GM19351 (cell line): ENCODE data around the gene PNPLA2.

Experiments used
- ATAC-seq: cut with Tn5 transposase; IDR thresholded peaks from one replicate; pipeline ENCODE4 v1.9.1; 2021; ENCODE audit warnings: mild to moderate bottlenecking, moderate library complexity; ENCODE audit not compliant: unreplicated experiment

Gene PNPLA2

DNA sequence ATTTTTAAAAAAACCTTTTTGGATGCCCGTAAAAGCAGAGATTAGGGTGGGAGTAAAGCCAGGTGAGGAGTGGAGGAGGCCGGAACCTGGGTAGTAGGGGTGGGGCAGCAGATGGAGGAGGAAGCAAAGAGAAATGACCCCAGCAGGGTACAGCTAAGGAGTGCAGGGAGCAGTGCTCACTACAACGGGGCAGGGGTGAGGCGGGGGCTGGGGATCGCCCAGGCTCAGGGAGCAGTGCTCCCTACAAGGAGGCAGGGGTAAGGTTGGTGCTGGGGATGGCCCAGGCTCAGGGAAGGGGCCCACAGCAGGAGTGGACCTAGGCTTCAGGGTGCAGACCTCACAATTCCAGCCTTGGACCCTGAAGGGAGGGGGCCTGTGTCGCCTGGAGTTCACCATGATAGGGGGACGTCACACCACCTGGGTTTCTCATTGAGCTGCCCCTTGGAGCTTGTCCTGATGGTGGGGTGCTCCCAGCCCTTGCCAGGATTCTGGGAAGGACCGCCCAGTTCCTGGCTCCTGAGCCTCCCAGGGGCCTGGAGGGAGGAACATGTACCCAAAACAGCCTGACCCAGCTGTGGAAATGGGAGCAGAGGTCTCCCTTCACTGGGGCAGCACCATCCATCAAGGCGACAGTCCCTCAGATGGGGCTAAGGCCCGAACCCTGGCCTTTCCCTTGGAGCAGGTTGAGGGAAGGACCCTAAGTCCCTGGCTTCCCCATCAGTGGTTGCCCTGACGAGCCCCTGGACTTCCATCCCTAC, 2.9 kb upstream of the PNPLA2 start:
- ATAC-seq = no peak

DNA sequence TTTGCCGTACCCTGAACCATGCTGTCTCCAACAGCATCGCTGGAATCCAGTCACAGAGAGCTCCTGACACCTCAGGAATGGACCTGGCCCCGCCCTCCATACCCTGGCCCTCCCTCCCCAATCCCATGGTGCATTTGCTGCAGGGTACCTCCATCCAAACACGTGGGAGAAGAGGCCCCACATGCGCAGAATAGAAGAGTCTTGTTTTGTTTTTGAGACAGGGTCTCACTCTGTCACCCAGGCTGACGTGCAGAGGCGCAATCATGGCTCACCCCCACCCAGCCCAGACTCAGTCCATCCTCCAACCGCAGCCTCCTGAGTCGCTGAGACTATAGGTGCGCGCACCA, 2.3 kb upstream of the PNPLA2 start:
- no peak for ATAC-seq

DNA sequence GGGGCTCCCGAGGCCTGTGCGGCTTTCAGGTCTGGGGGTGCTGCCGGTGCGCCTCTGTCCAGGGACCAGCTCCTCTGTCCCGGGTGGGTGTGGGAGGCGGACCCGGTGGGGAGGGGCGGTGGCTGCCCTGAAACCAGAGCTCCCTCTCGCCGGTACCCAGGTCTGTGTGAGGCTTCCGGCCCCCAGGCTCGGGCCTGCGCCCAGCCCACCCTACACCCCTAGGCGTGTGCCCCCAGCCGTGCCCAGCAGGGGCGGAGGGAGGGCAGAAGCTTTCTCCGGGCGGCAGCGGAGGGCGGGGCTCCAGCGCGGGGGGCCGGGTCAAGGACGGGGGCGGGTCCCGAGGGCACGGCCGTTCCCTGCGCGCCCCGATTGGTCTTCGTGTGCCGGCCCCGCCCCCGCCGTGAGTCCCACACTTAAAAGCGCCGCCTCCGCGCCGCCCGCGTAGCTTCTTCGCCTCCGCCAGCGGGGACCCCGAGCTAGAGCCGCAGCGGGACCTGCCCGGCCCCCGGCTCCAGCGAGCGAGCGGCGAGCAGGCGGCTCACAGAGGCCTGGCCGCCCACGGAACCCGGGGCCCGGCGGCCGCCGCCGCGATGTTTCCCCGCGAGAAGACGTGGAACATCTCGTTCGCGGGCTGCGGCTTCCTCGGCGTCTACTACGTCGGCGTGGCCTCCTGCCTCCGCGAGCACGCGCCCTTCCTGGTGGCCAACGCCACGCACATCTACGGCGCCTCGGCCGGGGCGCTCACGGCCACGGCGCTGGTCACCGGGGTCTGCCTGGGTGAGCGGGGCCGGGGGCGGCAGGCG, 616 bp downstream of the PNPLA2 start:
- ATAC-seq = peak; percentile 70

DNA sequence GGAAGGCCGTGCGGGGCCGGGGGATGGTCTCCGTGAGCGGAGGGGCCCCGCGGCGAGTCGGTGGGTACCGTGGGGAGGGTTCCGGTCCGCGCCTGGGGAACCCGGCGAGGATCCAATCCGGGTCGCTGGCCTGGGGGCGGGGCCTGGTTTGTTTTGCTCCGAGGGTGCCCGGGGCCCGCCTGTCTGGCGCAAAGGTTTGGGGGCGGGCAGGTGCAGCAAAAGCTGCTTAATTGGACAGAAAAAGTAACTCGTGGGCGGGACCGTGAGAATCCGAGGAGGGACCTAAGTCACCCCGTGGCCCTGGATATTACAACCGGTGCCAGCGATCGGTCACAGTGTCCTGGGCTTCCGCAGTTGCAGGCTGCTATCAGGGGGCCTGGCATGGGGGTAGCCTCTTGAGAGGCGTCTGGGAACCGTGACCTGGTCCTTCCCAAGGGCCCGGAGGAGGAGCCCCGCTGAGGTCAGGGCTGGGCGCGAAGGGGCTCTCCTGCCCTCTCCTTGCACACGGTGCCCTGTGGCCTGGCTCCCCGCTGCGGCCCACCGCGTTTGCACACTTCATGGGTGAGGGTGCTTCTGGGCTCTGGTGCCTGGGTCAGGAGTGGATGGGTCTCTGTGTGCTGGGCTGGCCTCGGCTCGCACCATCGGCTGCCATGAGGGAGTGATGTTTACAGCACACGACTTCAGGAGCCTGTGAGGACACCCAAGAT, 1.4 kb downstream of the PNPLA2 start:
- peak; percentile 68 for ATAC-seq

DNA sequence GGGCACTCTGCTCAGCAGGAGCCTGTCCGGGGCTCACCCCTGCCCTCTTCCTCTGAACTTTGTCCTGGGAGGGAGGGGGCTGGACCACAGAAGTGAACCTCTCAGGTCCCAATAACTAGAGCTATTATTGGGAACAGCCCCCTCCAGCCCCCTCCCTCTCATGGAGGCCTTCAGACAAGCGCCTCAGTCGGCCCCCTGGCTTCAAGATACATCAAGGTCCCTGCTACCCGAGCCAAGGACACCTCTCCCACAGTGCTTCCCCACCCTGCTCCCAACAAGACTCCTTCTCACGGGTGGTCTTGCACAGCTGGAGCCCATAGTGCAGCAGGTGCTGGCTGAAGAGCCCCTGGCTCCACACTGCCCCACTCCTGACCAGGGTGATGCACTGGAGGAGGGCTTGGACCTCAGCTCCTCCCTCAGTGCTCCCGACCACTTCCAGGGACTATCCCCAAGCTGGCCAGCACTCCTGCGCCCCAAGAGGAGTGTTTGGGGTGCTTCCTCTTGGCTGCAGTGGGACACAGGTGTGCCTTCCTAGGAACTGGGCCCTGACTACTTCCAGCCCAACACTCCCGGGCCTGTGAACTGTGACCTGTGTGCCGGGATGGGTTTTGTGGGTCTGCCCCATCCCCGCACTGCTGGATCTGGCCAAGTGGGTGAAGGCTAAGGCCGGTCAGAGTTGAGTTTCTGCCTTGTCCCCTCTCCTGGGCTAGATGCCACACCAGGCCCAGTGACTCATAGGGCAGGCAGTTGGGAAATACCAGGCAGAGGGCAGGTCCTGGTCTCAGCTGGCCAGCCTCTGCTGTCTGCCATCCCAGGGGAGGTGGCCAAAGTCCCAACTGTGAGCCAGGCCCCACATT, 2.2 kb downstream of the PNPLA2 start:
- no peak for ATAC-seq

DNA sequence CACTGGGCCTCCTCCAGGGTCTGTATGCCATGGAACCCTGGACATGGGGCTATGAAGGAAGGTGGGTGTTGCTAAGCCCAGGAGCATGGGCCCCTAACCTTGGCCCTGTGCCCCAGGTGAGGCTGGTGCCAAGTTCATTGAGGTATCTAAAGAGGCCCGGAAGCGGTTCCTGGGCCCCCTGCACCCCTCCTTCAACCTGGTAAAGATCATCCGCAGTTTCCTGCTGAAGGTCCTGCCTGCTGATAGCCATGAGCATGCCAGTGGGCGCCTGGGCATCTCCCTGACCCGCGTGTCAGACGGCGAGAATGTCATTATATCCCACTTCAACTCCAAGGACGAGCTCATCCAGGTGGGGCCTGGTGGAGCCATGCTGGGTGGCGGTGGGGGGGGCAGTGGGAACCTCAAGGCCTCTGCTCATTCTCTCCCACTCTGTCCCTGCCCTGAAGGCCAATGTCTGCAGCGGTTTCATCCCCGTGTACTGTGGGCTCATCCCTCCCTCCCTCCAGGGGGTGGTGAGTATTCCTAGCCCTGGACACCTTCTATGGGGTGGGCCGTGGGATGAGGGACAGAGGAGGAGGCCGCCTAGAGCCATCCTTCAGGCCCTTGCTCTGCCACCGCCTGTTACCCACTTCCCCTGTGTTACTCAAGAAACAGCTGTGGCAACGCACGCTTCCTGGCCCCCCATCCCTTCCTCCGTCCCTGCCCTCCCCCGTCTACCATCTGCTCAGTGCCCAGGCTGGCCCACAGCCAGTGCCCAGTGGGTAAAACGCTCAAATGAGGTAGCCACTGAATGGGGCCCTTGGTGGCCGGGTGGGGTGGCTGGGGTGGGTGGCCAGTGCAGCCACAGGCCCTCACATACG, 3.0 kb downstream of the PNPLA2 start:
- no peak for ATAC-seq

DNA sequence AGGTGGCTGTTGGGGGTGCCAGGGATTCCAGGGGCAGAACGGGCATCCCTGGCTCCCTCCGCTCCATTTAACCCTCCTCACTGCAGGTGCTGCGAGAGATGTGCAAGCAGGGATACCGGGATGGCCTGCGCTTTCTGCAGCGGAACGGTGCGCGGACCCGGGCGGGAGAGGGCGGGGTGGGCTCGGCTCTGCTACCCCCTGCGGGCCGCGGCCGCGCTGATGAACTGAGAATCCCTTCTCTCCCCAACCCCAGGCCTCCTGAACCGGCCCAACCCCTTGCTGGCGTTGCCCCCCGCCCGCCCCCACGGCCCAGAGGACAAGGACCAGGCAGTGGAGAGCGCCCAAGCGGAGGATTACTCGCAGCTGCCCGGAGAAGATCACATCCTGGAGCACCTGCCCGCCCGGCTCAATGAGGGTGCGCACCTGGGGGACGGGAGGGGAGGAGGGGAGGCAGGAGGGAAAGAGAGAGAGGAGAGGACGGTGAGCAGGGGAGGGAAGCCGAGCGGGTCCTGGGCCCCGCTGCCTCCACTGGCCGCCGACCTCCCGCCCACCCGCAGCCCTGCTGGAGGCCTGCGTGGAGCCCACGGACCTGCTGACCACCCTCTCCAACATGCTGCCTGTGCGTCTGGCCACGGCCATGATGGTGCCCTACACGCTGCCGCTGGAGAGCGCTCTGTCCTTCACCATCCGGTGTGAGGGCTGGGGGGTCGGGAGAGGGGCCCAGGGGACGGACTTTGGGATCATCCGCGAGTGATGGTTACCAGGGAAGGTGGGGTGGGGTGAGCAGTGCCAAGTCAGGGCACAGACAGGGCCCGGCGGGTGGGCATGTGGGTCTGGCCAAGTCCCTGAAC, 5.0 kb downstream of the PNPLA2 start:
- ATAC-seq = no peak

DNA sequence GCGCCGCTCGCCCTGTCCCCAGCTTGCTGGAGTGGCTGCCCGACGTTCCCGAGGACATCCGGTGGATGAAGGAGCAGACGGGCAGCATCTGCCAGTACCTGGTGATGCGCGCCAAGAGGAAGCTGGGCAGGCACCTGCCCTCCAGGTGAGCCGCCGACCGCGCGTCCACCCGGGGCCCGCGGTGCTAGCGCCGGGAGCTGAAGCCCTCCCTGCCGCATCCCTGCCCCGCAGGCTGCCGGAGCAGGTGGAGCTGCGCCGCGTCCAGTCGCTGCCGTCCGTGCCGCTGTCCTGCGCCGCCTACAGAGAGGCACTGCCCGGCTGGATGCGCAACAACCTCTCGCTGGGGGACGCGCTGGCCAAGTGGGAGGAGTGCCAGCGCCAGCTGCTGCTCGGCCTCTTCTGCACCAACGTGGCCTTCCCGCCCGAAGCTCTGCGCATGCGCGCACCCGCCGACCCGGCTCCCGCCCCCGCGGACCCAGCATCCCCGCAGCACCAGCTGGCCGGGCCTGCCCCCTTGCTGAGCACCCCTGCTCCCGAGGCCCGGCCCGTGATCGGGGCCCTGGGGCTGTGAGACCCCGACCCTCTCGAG, 5.7 kb downstream of the PNPLA2 start:
- no peak for ATAC-seq

DNA sequence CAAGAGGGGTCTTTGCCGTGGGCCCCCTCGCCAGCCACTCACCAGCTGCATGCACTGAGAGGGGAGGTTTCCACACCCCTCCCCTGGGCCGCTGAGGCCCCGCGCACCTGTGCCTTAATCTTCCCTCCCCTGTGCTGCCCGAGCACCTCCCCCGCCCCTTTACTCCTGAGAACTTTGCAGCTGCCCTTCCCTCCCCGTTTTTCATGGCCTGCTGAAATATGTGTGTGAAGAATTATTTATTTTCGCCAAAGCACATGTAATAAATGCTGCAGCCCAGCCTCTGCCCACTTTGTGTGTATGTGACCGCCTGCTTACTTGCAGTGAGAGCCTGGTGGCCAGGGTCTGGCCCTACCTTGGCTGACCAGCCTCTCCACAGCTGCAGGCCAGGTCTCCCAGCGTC, 6.2 kb downstream of the PNPLA2 start:
- no peak for ATAC-seq

DNA sequence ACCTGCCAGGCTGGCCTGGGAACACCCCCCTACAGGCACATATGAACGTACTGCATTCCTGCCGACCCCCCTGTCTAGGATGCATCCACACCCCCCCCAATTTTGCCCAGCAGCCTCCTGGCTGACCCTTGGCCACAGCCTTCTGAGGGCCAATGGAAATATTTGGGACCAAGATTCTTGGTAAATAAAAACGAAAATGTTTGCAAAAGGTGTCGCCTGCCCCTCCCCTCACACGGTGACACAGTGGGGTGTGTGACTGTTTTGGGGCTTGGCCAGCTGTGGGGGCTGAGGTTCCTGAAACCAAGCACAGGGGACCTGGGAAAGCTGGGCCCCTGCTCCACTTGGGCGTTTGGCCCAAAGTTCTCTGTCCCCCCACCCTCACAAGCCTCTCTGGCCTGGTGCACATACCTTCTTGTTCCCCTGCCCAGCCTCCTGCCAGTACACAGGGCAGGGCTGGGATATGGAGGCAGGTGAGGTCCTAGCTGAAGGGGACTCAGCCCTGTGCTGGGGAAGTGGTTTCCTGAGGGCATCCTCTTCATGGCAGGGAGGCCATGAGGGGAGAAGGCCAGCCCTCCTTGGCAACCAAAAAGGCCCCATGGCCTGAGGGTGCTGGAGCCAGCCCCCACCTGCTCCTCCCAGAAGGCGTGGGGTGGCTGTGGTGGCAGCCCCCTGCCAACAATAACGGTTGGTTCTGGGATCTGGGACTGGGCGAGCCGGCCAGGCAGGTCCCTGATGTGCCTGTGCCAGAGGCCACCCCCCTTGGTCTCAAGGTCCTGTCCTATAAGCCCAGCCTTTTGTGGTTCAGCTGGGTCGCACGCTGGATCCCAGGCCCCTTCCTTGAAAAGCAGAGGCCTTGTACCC, 6.9 kb downstream of the PNPLA2 start:
- no peak for ATAC-seq

DNA sequence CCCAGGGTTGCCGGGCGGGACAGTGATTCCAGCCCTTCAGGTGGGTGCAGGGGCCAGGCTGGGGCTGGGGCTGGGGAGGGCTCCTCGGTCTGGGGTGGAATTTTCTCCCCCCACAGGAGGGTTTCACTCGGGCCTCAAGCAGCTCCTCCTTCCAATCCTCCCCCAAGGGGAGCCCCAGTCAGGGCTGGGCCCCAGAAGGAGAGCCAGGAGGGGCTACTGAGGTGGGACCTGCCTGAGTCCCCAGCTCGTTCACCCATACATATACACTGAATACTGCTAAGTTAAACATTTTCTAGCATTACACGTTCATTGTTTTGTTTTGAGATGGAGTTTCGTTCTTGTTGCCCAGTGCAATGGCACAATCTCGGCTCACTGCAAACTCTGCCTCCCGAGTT, 7.5 kb downstream of the PNPLA2 start:
- no peak for ATAC-seq

DNA sequence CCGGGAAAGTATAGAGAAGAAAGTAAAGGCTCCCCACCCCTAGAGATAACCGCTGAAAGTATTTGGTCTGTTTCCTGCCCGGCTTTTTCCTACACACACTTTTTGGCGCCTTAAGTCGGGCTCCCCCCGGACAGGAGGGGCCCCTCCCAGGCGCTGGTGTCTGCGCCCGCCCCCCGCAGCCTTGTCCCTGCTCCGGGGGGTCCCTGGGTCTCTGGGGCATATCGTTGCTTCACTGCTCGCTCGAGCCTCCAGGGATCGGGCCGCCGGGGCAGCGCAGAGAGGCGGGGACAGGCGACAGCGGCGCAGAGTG, 8.1 kb downstream of the PNPLA2 start:
- ATAC-seq = peak; percentile 12

DNA sequence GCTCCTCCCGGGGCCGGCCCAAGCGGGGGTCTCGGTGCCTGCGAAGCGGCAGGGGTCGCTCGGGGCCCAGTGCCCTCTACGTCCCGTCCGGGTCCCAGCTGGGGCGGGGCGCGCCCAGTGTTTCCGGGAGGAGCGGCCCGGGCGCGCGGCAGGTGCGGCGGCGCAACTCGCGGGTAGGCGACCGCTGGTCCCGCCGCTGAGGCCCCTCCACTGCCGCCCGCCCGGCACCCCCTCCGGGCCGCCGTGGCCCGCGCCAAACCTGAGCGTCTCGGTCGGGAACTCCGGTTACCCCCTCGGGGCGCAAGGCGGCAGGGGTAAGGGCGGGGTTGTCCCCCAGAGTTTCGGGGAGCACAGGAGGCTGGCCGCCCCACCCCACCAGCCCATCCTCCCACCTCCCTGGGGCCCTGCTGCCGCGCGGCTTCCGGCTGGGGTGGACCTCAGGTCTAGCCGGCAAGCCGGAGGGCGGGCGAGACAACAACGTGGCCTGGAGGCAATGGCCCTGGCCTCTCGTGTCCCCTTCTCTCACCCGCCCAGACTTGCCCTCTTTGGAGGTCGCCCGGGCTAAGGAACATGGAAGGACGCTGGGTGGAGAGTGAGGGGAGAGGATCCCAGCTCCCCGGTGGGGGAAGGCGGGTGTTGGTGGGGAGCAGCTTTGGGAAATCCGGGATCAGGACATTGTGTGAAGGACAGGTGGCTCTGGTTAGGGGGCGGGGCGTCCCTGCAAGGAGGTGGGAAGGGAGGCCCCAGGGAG, 8.6 kb downstream of the PNPLA2 start:
- ATAC-seq = peak; percentile 41

DNA sequence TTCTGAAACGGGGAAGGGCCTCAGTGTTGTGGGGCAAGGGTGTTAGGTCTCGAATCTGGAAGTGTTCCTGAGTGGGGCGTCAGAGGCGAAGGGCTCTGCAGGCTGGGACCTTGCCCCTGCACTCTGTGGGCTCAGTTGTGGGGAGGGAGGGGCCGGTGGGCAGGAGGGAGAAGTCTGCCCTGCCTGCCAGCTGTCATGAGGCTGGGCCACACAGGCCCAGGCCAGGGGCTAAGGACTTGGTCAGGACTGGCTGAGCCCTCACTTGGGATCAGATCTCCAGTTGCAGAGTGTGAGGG, 9.1 kb downstream of the PNPLA2 start, which contains the start of gene CRACR2B:
TSS of gene CRACR2B (plus strand) at position 23 of the 296 bp plus-strand sequence. CDS start 689 bp downstream, outside the sequence.
- ATAC-seq = no peak

DNA sequence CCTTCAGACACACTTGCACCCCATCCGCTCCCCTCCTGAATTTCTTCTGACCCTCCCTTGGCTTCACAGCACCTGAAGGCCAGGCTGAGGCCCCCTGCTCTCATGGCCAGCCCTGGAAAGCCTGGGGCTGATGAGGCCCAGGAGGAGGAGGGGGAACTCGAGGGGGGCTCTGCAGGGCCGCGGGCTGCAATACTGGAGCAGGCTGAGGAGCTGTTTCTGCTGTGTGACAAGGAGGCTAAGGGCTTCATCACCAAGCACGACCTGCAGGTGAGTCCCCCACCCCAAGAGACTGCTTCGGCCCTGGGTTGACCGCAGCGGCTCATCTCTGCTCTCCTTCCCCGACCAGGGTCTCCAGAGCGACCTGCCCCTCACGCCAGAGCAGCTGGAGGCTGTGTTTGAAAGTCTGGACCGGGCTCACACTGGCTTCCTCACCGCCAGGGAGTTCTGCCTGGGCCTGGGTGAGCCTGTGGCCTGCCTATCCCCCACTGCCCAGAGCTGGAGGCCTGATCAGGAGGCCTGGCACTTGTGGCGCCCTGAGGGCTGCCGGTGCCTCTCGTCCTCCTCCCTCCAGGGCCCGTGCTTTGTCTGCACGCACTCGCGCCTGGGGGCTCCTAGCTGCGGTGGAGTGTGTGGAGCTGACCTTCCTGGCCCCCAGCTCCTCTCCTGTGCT, 9.9 kb downstream of the PNPLA2 start:
- no peak for ATAC-seq

DNA sequence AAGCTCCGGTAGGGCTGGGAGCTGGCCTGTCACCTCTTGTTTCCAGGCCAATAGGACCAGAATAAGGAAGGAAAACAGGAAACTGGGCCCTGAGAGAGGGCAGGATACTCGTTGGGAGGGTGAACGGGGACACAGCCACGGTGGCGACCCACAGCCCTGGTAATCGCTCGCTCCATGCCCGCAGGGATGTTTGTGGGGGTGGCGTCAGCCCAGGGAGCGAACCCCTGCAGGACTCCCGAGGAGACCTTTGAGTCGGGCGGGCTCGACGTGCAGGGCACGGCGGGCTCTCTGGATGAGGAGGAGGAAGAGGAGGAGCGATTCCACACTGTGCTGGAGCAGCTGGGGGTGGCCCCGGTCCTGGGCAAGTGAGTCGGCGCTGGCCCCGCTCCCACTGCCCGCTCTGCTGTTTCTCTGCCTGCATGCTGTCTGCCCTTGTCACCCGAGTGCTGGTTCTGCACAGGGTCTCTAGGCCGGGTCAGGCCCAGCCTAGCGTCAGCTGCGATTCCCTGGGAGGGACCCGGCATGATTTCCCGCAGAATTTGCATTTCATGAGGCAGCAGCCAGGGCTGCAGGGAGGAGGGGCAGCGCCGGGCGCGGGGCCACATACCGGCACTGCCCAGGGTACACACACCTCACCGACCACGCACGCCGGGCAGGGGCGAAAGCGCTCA, 10.6 kb downstream of the PNPLA2 start:
- no peak for ATAC-seq
